Dendritic cell treated with granulocyte-macrophage colony-stimulating factor and Interleukin-4, amounts not matched to agents 40 ng/mL and 50 ng/mL, for 4 days (primary cell): ENCODE measurements around the gene BCAS4.

ENCODE experiments used
- H3K27ac Mint-ChIP-seq: one replicate; pipeline ENCODE4 v1.8.0; 2022; ENCODE audit warnings: mild to moderate bottlenecking, mixed read lengths
- H3K27me3 Mint-ChIP-seq: one replicate; pipeline ENCODE4 v1.8.0; 2022; ENCODE audit warnings: mild to moderate bottlenecking, mixed read lengths
- H3K36me3 Mint-ChIP-seq: one replicate; pipeline ENCODE4 v1.8.0; 2022; ENCODE audit warnings: low read depth, mixed read lengths
- H3K4me1 Mint-ChIP-seq: one replicate; pipeline ENCODE4 v1.8.0; 2022; ENCODE audit warnings: low read depth, mixed read lengths
- H3K4me3 Mint-ChIP-seq: one replicate; pipeline ENCODE4 v1.8.0; 2022; ENCODE audit warnings: mild to moderate bottlenecking, moderate library complexity, mixed read lengths
- H3K9me3 Mint-ChIP-seq: one replicate; pipeline ENCODE4 v1.8.0; 2022; ENCODE audit warnings: mixed read lengths
- intact Hi-C: fragments of 100-400 bp; cut with micrococcal nuclease; formaldehyde crosslinking; loops from one replicate; pipeline ENCODE4 v1.15.0; 2022

The BCAS4 gene

GRCh38 chr20:50911716-50912115 lies 116.9 kb downstream of the BCAS4 start:
- Mint-ChIP-seq H3K9me3 (no peaks in the 10 kb centered on the region), H3K36me3 (peaks cover 25% of the 10 kb centered on the region), H3K27ac (no peak overlapping the region), H3K4me3 (no peak overlapping the region), H3K4me1 (peaks cover 34% of the 10 kb centered on the region), H3K27me3 (no peaks in the 10 kb centered on the region)
- intact Hi-C loops: no loop called here

GRCh38 chr20:50913690-50914375 lies 119.0 kb downstream of the BCAS4 start:
- H3K36me3 Mint-ChIP-seq: peaks cover 29% of the 10 kb centered on the region
- no peaks in the 10 kb centered on the region for H3K9me3 Mint-ChIP-seq
- H3K27ac Mint-ChIP-seq: no peak overlapping the region
- H3K27me3 Mint-ChIP-seq: no peaks in the 10 kb centered on the region
- intact Hi-C loops: no loop called here
- no peak overlapping the region for H3K4me3 Mint-ChIP-seq
- H3K4me1 Mint-ChIP-seq: peaks cover 47% of the 10 kb centered on the region

GRCh38 chr20:50915424-50915823 lies 120.6 kb downstream of the BCAS4 start:
- H3K4me3 Mint-ChIP-seq: no peak overlapping the region
- no peaks in the 10 kb centered on the region for H3K27me3 Mint-ChIP-seq
- H3K36me3 Mint-ChIP-seq: peaks cover 39% of the 10 kb centered on the region
- peaks cover 45% of the 10 kb centered on the region for H3K4me1 Mint-ChIP-seq
- no peak overlapping the region for H3K27ac Mint-ChIP-seq
- intact Hi-C loops: no loop called here
- no peaks in the 10 kb centered on the region for H3K9me3 Mint-ChIP-seq

- Mint-ChIP-seq H3K27ac (no peak overlapping the region), H3K36me3 (peaks cover 39% of the 10 kb centered on the region), H3K4me3 (no peak overlapping the region), H3K9me3 (no peaks in the 10 kb centered on the region), H3K27me3 (no peaks in the 10 kb centered on the region), H3K4me1 (peaks cover 43% of the 10 kb centered on the region)
- intact Hi-C loops: no loop called here
These were observed 121.4 kb downstream of the BCAS4 start for GRCh38 chr20:50916257-50916656.

- Mint-ChIP-seq H3K36me3 (peaks cover 39% of the 10 kb centered on the region), H3K9me3 (no peaks in the 10 kb centered on the region), H3K4me3 (no peak overlapping the region), H3K27ac (no peak overlapping the region), H3K27me3 (no peaks in the 10 kb centered on the region), H3K4me1 (peaks cover 44% of the 10 kb centered on the region)
- intact Hi-C loops: no loop called here
These were observed 122.1 kb downstream of the BCAS4 start for GRCh38 chr20:50916934-50917333.

- no peaks in the 10 kb centered on the region for H3K9me3 Mint-ChIP-seq
- no peaks in the 10 kb centered on the region for H3K27me3 Mint-ChIP-seq
- H3K36me3 Mint-ChIP-seq: peaks cover 33% of the 10 kb centered on the region
- intact Hi-C loops: no loop called here
- H3K4me1 Mint-ChIP-seq: peaks cover 40% of the 10 kb centered on the region
- H3K27ac Mint-ChIP-seq: no peak overlapping the region
- no peak overlapping the region for H3K4me3 Mint-ChIP-seq
These were observed 123.5 kb downstream of the BCAS4 start for GRCh38 chr20:50918403-50918802.

GRCh38 chr20:50919567-50919966 lies 124.7 kb downstream of the BCAS4 start:
- peaks cover 40% of the 10 kb centered on the region for H3K4me1 Mint-ChIP-seq
- peaks cover 39% of the 10 kb centered on the region for H3K36me3 Mint-ChIP-seq
- no peaks in the 10 kb centered on the region for H3K27me3 Mint-ChIP-seq
- no peaks in the 10 kb centered on the region for H3K9me3 Mint-ChIP-seq
- H3K4me3 Mint-ChIP-seq: no peak overlapping the region
- intact Hi-C loops: no loop called here
- no peak overlapping the region for H3K27ac Mint-ChIP-seq

GRCh38 chr20:50920997-50921396 lies 126.1 kb downstream of the BCAS4 start:
- Mint-ChIP-seq H3K9me3 (no peaks in the 10 kb centered on the region), H3K4me1 (peaks cover 48% of the 10 kb centered on the region), H3K4me3 (no peak overlapping the region), H3K27ac (no peak overlapping the region), H3K27me3 (no peaks in the 10 kb centered on the region), H3K36me3 (peaks cover 51% of the 10 kb centered on the region)
- intact Hi-C loops: no loop called here

GRCh38 chr20:50921803-50922501 lies 127.1 kb downstream of the BCAS4 start:
- no peaks in the 10 kb centered on the region for H3K9me3 Mint-ChIP-seq
- H3K36me3 Mint-ChIP-seq: peaks cover 43% of the 10 kb centered on the region

GRCh38 chr20:50924261-50924920 lies 129.5 kb downstream of the BCAS4 start:
- no peak overlapping the region for H3K27ac Mint-ChIP-seq
- peaks cover 51% of the 10 kb centered on the region for H3K36me3 Mint-ChIP-seq
- peaks cover 49% of the 10 kb centered on the region for H3K4me1 Mint-ChIP-seq
- H3K27me3 Mint-ChIP-seq: no peaks in the 10 kb centered on the region
- intact Hi-C loops: no loop called here
- no peak overlapping the region for H3K4me3 Mint-ChIP-seq
- H3K9me3 Mint-ChIP-seq: no peaks in the 10 kb centered on the region

More at GRCh38 chr20:50921803-50922501, 127.1 kb downstream of the BCAS4 start:
- Mint-ChIP-seq H3K27me3 (no peaks in the 10 kb centered on the region), H3K4me1 (peaks cover 40% of the 10 kb centered on the region), H3K27ac (no peak overlapping the region), H3K4me3 (no peak overlapping the region)
- intact Hi-C loops: no loop called here

GRCh38 chr20:50926530-50926929 lies 131.7 kb downstream of the BCAS4 start:
- no peak overlapping the region for H3K27ac Mint-ChIP-seq

More at GRCh38 chr20:50926530-50926929, 131.7 kb downstream of the BCAS4 start:
- Mint-ChIP-seq H3K27me3 (no peaks in the 10 kb centered on the region), H3K4me3 (no peak overlapping the region), H3K4me1 (peaks cover 48% of the 10 kb centered on the region), H3K36me3 (peaks cover 57% of the 10 kb centered on the region), H3K9me3 (no peaks in the 10 kb centered on the region)
- intact Hi-C loops: no loop called here
